Choroid plexus epithelial cell (primary cell): Measurements from ENCODE around the gene RAB3IP.
"Not testable (repeated sequence)": the region's sequence is repeated elsewhere in the genome, so short reads cannot be mapped to it uniquely, and the experiment has no call there.

Source experiments
- DNase-seq: peaks from one replicate; pipeline ENCODE4 v3.0.0-alpha.2; 2010; ENCODE audit warnings: low read depth
- H3K4me3 ChIP-seq: 2 replicates; pipeline ENCODE4 v1.5.1; 2011; ENCODE audit warnings: low read depth, mild to moderate bottlenecking, control low read depth, low read length, moderate library complexity
- TF ChIP-seq, protein P1 (sequence below): conservative IDR thresholded peaks from 2 replicates; pipeline ENCODE4 v1.5.1; 2011; ENCODE audit warnings: low read depth, mild to moderate bottlenecking, control low read depth, inconsistent platforms, low read length, moderate library complexity

RAB3IP gene

DNA sequence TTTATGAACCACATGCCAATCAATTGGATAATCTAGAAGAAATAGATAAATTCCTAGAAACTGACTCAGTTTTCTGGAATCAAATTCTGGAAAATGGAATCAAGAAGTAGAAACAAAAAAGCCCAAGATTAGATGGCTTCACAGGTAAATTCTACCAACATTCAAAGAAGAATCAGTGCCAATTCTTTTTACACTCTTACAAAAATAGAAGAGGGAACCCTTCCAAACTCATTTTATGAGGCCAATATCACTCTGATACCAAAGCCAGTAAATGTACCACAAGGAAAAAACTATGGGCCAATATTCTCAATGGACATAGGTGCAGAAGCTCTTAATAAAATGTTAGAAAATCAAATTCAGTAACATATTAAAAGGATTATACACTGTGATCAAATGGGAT is 50.7 kb downstream of the RAB3IP start:
- TF ChIP-seq, protein P1, sequence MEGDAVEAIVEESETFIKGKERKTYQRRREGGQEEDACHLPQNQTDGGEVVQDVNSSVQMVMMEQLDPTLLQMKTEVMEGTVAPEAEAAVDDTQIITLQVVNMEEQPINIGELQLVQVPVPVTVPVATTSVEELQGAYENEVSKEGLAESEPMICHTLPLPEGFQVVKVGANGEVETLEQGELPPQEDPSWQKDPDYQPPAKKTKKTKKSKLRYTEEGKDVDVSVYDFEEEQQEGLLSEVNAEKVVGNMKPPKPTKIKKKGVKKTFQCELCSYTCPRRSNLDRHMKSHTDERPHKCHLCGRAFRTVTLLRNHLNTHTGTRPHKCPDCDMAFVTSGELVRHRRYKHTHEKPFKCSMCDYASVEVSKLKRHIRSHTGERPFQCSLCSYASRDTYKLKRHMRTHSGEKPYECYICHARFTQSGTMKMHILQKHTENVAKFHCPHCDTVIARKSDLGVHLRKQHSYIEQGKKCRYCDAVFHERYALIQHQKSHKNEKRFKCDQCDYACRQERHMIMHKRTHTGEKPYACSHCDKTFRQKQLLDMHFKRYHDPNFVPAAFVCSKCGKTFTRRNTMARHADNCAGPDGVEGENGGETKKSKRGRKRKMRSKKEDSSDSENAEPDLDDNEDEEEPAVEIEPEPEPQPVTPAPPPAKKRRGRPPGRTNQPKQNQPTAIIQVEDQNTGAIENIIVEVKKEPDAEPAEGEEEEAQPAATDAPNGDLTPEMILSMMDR, result no peak
- DNase-seq, result no peak
- H3K4me3 ChIP-seq, result no peak overlapping the region

DNA sequence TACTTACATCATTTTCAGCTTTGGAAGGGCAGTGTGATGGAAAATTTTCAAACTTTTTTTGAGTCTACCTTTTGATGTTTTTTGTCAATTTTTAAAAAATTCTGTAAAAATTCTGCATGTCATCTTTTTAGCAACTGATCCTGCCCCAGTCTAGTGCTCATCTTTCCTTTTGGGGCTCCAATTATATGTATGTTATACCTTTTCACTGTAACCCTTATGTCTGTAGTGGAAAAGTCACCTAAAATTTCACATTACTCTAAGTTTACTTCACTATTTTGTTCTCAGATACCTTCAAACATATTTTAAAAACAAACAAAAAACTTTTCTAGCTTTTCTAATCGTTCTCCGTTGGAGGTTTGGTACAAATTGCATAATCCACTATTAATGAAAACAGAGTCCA is 53.9 kb downstream of the RAB3IP start:
- no peak overlapping the region for H3K4me3 ChIP-seq
- TF ChIP-seq, protein P1, result no peak
- DNase-seq, result no peak

DNA sequence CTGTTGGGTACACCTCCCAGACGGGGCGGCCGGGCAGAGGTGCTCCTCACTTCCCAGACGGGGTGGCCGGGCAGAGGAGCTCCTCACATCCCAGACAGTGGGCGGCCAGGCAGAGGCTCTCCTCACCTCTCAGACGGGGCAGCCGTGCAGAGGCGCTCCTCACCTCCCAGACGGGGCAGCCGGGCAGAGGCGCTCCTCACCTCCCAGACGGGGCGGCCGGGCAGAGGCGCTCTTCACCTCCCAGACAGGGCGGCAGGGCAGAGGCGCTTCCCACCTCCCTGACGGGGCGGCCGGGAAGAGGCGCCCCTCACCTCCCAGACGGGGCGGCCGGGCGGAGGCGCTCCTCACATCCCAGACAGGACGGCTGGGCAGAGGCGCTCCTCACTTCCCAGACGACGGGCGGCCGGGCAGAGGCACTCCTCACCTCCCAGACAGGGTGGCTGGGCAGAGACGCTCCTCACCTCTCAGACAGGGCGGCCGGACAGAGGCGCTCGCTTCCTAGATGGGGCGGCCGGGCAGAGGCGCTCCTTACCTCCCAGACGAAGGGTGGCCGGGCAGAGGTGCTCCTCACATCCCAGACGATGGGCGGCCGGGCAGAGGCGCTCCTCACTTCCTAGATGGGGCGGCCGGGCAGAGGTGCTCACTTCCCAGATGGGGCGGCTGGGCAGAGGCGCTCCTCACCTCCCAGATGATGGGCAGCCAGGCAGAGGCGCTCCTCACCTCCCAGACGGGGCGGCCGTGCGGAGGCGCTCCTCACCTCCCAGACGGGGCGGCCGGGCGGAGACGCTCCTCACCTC is 68.6 kb downstream of the RAB3IP start:
- not testable (repeated sequence) for DNase-seq, H3K4me3 ChIP-seq

DNA sequence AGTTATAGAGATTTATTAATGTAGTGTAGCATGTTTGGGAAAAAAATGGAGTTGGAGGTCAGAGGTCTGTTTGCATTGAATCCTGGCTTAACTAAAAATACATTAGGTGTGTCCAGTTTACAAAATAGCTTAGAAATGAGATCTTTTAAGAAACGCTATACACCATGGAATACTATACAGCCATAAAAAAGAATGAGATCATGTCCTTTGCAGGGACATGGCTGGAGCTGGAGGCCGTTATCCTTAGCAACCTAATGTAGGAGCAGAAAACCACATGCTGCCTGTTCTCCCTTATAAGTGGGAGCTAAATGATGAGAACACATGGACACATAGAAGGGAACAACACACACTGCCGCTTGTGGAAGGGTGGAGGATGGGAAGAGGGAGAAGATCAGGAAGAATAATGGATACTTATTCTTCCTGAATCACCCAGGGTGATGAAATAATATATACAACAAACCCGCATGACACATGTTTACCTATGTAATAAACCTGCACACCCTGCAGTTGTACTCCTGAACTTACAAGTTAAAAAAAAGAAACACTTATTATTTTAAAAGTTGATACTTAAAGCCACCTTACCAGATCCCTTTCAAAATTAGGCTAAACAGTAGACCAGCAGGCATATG is 72.3 kb downstream of the RAB3IP start:
- no peak for DNase-seq
- TF ChIP-seq, protein P1, result no peak
- no peak overlapping the region for H3K4me3 ChIP-seq

DNA sequence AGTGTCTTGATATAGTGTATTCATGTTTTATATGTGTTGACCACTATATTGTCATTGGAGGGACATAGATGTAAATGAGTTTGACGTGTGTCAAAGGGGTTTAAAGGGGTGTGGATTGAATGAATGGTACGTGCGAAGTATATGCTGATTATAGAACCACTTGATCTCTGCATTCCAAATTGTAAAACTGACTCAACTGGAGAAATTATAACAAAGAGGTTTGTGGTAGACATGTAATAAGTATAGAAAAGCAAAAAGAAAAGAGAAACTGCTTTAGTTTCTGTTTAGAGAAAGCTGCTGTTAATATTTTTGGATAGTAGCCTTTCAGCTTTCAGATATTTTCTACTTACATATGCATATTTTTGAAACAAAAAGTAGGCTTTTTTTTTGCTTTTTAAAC is 77.4 kb downstream of the RAB3IP start:
- TF ChIP-seq, protein P1, result no peak
- no peak for DNase-seq
- no peak overlapping the region for H3K4me3 ChIP-seq

DNA sequence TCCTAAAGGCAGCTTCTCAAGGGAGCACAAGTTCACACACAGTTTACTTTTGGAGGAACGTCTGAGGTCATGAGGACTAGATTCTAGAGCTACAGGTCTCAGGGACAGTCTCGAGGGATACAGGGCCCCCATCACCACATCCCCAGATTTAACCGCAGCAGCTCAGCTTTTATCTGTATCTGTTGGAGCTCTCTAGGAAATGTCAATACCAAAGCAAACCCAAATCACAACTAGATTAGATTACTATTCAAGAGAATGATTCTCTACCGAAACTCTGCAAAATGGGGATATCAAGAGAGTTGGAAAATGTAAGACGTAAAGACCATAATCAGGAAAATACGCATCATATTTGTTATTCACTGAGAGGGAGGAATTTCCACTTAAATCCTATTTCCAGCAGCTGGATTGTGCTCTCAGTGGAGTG is 82.4 kb downstream of the RAB3IP start:
- TF ChIP-seq, protein P1, result no peak
- peak; percentile 4 for DNase-seq
- no peak overlapping the region for H3K4me3 ChIP-seq

DNA sequence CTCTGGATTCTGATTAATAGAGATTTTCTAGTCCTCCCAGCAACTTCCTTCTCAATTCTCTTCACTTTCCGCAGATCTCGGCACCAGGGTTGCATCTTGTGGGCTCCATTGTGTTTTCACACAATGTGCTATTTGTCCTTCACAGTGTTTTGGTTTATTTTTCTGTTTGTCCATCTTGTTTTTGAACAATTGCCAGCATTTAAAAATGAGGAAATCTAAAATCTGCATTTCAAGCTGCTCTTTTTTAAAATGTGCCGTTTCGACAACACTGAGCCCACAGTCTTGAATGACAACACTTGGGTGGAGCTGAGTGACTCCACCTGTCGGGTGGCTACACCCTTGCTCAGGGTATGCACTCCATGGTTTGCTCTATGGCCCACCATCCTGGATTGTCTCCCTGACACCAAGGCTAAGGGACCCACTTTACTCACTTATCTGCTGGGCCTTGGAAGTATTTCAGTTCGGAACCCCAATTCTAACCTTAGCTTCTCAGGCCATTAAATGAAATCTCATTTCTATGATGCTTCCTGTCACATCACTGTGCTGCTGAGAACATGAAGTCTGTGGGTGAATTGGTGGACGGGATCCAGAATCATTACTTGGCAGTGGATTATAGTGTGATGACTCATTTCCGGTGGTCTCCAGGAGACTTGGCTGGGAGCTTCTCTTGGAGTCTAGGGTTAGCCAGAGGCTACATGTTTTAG is 82.9 kb downstream of the RAB3IP start:
- TF ChIP-seq, protein P1, result no peak
- peak; percentile 93 for DNase-seq

More for the DNA sequence above, 82.9 kb downstream of the RAB3IP start:
- H3K4me3 ChIP-seq, result no peak overlapping the region
